D341Med (cell line): ENCODE results near the gene ITGBL1.

Source experiments
- DNase-seq: peaks from one replicate; pipeline ENCODE4 v3.0.0; 2012; ENCODE audit warnings: low spot score

ITGBL1 gene

DNA sequence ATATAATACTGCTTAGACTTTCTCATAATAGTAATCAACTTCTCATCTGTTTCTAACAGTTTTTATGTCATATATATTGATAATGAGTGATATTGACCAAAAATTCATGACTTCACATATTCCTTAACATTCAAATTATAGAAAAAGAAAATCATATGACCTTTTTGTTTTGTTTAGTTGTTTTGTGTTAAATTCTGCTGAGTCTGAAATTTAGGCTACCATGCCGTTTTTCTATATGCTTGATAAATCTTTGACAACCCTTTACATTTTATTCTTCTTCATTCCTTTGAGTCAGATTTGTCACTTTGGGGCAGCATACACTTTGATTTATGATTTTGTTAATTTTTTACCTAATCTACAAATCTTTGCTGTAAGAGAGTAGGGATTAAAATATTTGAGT is 176.4 kb downstream of the ITGBL1 start:
- DNase-seq: no peak

DNA sequence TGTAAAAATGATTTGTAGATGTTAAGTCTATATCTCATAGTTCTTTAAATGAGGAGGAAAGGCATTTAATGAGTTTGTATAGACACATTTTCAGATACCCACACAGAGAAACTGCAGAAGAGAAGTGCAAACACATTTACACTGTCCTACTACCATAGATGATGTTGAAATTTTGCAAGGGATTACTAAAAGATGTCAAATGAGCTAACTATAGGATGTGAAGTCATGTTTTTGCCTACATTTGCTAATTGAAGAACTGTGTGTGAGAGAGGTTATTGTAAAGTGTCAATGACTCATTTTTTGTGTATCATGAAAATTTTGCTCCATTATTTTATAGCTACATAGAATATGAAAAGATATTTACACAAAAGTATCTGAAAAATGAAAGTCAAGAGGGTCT is 178.9 kb downstream of the ITGBL1 start:
- DNase-seq: no peak

DNA sequence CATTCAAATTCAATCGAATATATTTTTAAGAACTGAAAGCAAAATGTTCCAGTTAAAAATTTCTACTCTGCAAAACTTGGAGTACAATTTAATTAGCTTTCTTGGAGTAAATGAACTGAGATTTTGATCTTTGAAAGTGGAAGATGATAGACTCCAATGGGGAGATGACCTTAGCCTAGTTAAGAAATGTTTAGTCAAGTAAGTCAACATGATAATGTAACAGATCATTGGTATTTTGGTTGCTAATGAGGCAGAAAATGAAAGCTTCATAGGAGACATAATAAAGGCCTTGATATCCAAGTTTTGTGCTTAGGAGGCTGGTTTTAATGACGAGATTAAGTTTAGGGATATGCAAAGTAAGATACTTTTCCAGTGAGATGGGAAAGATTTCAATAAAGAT is 181.7 kb downstream of the ITGBL1 start:
- DNase-seq: no peak

DNA sequence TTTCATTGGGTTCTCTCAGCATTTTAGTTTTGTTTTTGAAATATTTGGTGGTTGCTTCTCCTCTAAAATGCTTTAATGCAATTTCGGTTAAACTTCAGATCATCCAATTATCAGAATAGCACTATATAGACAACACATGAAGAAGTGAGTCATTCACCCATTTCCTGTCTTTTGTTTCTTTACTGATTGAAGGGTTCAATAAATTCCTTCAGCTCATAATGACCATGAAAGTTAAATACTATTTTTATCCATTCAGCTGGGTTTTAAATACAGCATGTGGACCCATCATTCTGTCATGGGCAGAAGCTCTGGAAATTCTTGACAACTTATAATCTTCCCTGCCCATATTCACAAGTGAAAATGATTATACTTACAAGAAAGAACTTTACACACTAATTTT is 187.2 kb downstream of the ITGBL1 start:
- no peak for DNase-seq

DNA sequence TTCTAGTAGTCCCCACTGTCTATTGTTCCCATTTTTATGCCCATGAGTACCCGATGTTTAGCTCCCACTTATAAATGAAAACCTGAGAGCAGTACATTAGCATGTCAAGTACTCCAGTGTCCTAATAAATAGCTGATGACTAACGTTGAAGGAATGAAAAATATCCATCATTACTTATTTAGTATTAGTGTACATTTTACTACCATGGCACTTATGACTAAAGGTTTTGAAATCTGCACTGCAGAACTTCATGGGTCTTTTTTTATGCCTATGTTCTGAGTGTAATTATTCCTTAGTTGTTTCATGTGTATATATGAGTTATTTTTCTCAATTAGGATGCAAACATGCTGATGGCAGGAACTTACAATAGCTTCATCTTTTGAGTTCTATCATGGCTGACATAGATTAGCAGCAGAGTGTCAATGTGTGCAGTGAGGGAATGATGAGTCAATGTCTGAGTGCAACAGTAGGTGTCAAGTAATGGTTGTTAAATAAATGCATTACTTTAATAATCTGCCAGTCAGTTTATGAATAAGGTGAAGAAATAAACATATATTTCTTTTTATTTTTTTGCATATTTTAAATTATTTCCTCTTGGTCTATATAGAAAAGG is 188.4 kb downstream of the ITGBL1 start:
- DNase-seq: no peak

DNA sequence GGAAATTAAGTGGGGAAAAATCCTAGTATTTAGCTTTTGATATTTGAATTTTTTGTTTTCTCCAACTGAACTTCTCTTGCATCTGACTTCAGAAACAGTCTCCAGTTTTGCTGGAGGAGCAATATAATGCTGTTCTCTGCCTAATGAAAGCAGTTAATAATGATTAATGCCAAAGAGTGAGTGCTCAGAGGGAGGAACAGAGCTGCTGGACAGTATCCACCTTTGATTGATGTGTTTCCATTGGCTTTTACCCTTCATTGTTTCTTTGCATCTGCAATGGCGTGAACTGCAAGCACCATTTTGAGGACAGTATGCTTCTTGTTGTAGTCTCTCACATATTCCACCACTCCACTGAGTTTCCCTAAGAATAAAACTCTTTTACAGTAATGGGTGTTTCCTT is 193.4 kb downstream of the ITGBL1 start:
- no peak for DNase-seq

DNA sequence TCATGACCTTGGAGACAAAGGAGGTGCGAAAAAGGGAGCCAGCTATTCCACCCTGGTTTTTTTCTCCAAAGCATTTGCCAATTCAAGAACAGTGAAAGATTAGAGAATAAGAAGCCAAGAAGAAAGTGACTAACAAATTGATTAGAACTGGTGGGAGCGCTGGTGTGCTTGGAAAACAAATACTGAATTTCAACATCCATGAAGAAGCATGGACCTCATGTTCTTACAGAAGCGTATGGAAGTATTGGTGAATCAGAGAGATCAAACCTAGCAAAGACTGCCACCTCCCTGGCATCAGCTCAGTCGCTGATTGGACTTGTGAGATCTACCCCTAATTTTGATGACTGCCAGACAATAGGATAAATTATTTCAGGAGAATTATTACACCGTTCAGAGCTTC is 195.3 kb downstream of the ITGBL1 start:
- DNase-seq: no peak

DNA sequence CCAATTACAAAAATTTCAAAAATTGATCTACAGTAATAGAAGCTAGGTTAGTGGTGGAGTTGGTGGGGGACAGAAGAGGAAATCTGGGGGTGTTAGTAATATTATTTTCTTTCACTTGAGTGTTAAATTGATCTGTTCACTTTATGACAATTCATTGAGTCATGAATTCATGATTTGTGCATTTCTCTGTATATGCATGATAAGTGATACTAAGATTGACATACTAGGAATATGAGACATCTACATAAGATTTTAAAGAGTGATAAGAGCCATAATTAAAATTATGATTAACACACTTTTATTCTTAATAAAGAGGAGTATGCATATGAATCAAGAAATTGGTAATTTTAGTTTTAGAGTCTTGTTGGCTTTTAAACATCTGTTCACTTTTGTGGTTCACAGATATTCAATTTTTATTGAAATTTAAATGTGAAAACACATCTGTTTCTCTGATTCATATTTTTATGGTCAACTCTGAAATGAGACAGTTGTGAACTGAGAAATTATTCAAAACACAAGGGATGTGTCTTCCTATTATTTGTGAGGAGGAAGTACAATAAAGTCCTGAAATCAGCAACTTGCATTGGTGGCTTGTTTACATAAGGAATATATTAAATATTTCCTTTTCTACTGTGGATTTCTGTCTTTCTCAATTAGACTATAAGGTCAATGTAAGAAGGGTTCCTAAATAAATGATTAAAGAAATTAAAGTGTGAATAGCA is 196.5 kb downstream of the ITGBL1 start:
- DNase-seq: no peak

DNA sequence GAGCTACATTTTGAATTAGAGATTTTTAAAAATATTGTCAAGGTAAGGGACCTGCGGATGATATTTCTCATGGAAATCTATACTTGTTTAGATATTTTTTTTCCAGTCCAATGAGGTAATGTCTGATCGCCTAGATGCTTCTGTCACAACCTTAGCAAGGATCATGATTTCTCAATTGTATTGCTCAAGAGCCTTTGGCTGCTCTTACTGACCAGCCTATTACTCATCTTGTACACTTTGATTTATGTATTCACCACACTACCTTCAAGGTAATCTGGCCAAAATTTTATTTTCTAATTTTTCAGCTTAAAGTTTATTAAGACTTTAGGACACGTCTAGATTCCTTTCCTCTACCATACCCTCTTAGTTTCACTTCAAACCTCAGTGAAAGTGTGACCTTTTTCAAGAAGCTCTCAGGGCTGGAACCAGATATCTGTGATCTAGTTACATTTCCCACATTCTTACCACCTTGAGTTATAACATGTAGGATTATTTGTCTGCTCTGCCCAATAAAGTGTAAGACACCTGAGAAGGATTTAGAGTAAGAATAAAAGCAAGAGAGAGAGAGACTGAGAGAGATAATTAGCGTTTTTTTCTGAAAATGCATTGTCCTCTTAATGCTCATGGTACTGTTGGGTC is 197.1 kb downstream of the ITGBL1 start:
- no peak for DNase-seq

DNA sequence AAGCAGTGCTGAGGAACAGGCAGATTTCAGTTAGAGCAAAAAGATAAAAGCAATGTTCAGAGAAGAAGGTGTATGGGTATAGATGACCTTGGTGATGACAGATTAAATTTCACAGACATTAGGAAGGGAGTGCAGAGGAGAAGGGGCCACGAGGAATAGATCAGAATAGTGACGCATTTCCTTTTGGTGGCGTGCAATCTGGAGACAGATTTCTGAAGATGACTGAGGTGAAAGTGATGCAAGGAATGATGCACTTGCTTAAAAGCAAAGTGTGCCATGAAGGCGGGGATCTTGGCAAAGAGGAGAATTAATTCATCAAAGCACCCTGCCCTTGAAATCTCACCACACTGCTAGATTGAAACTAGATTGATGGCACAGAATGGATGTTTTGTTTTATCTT is 202.4 kb downstream of the ITGBL1 start:
- DNase-seq: no peak

DNA sequence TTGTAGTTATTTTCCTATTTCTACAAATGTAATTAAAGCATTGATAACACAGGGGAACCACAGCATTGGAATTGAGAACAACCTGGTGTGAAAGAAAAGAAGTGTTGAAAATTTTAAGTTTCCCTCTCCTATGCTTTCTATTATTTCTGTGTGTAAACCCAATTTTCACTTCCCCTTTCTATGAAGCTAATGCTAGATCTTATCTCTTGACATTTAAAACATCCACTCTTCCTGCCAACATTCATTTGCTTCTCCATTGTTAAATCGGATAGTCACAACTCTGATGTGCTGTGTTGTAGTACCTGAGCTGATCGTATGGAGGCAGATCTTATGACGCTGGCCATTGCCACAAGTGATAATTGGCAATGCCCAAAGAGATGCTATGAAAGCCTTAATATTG is 203.0 kb downstream of the ITGBL1 start:
- DNase-seq: no peak

DNA sequence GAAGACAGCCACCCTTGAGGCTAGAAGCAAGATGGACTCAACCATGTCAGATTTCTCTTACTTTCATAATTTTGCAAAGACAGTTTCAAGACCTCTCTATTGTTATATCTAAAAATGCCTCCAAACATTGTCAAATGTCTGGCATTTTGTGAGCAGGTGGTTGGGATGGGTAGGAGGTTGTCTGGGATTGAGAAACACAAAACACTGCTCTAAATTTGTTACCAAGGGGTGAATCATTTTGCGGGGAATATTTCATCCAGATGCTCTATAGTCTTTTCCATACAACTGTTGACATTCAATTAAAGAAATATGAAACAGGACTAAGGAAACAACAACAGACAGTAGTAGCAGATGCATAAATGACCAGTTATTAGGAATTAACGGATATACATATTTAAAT is 208.2 kb downstream of the ITGBL1 start:
- no peak for DNase-seq

DNA sequence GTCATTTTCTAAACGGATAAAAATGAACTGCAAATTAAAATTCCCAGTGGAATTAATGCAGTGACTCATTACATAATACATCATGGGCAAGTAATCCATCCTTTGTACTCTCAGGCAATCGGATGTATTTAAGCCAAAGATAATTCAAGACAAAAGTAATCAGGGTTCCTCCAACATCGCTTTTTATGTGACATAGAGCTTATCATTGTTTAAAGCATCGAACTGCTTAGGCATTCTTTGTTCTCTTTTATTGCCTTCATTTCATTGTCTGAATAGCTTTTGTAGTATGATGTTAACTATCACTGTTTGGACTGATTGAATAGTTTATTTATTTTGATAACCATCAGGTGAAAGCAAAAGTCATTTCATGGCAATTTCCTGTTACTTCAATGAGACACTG is 209.4 kb downstream of the ITGBL1 start:
- DNase-seq: no peak

DNA sequence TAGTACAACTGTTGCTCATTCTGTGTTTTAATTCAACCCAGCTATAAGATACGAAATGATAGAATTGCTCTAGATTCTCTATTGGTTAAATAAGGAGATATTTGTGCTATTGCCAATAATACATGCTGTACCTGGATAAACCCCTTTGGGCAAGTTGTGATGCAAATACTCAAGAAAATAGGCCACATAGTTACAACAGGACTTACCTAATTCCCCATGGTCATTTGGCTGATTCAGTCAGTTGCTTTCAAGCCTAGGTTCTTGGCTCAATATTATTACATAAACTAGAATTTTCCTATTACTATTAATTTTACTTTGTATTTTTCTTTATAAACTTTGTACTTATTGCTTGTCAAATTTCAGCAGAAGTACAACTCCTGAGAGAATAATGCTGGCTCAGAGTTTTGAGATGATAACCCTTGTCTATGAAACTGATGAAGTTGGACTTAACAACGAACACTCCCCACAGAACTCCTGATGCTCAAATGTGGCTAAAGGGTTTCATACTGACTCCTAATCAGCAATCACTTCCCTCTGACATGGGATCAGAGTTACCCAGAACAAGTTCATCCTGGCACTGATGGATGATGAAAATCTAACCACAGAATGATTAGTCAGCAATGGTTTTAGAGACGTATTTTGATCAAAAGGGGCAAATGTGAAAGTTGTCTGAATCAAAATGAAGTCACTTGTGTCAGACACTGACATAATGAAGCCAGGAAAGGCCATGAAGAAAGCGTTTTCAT is 221.1 kb downstream of the ITGBL1 start:
- no peak for DNase-seq

DNA sequence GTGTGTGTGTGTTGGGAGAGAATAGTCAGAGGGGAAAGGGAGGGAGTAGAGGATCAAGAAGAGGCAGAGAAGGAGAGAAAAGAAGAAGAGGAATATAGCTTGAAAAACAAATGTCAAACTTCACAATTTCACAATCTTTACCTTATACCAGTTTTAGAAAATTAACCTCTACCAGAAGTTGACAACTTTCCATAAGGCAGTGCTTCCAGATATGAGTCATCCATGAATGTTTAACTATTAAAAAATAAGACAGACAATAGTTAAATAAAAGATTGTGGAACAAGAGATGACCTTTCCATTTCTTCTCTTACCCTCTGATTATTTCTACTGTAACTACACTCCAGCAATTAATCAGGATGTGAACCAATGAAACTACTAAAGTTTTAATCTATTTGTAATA is 229.4 kb downstream of the ITGBL1 start:
- DNase-seq: no peak

DNA sequence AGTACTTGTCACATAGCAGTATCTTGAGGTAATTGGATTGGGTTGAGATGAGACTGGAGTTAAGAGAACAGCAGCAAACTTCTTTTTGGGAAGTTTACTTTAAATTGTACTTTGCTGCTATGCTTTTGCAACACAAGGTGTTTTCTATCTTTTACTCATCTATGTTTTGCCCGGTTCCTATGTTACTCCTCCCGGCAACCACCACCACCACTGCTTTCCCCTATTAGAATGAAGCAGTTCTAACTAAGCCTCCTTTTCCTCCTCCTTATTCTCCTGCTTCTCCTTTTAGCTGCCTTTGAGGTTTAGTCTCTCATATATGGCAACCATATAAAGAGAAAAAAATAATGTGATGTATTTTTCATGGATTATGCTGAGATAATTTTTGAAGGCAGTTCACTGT is 233.5 kb downstream of the ITGBL1 start:
- DNase-seq: no peak

DNA sequence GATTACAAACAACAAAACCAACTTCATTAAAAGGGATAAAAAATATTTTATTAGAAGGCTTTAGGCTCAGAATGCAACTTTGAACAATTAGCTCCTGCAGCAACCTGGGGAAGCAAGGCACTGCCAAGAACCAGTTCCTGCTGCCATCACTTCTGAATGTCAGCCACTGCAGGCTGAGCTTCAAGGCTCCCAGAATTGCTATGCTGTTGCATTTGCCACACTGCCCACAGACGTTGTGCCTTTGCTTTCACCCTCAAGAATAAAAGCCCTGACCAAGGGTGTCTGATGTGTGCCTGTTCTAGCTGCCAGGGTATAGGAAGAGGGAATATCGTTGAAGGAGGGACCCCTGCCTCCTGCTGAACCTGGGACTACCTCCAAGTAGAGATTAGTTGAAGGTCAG is 238.4 kb downstream of the ITGBL1 start:
- DNase-seq: no peak

DNA sequence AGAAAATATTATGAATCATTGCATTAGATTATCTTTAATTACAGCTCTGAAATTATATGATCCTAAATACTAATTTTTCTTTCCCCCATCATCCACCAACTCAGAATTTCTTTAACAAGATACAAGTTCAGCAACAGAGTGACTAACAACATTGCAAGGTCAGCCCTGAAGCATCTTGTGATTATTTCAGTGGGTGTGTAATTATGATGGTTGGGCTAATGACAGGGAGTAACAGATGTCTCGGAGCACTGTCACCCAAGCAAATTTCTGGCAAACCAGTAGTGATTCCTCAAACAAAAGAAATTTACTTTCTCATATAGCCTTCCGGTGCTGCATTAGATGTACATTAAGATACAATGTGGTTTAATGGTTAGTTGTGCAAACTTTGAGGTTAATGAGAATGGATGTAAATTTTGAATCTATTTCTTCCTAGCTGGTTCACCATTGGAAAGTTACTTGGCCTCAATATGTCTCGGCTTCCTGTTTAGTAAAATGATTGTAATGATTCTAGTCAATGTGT is 238.9 kb downstream of the ITGBL1 start:
- no peak for DNase-seq

DNA sequence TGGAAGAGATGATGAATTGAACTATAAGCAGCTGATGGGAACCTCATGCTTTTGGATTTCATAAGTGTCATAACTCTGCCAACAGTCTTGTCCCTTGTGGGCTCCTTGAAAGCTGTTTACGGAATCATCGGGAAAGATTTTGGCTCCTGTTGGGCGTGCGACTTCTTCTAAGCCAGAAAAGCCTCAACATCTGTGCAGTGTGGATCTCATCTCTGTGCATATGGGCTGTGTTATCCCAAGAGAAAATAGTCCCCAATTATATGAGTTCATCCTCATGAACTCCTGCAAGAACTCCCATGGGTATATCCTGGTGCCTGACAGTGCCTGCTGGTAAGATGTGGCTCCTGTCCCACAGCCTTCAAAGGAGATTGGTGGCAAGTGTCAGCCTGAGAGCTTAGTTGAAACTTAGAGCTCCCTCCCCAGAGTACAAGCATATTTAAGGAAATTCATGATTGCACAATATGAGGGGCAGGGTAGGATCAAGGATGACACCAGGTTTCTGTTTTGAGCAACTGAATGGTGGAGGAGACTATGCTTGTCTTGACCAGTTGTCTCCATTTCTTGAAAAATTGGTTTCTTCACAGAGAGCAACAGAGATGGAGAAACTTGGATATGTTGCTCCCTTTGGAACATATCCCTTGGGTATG is 243.5 kb downstream of the ITGBL1 start:
- no peak for DNase-seq

DNA sequence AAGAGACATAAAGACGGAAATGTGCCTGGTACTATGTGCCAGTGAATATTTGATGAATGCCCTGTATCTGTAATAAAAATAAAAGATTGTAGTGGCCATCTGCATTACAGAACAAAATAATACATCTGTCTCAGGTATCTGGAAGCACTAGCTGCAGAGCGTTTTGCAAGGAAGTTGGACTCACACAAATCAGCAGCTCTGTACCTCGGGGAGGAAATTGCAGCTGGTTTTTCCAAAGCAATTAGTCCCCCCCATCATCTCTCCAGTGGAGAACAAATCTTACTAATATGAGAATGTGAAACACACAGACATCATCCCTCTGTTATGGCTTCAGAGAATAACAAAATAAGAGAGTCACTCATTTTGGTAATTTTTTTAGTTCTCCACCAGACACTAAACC is 245.3 kb downstream of the ITGBL1 start:
- DNase-seq: no peak

DNA sequence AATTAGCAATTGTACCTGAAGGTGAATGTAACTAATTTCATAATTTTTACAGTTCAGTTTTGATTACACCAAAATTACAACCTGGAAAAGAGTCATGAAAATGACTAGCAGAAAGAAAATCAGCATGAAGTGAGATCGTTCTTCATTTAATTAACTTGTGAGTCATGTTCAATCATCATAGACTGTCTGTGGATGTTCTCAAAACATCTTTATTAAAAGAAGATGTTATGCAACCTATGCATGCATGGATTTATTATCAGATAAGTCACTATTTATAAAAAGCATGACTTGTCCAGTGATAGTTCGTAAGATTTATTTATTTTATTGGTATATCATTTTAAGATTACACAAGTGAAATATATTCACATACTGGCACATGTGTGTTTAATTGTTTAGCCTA is 245.9 kb downstream of the ITGBL1 start:
- no peak for DNase-seq

DNA sequence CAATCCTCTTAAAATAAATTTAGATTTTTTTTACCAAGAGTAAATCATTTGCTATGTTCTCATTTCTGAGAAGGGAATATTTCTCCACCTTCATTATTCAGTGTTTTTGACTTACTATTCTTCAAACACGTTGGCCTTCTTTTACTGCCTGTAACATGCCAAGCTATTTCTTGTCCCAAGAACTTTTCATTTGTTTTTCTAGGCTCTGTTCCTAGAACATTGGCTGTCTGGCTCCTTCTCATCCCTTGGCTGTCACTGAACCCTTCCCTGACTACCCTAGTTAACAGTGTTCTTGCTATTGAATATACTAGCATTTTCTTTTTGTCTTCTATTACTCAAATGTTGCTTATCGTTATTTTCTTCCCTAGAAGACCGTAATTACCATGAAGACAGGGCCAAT is 248.1 kb downstream of the ITGBL1 start:
- no peak for DNase-seq
